HUDEP-2 (cell line): ENCODE data around the gene AGPAT3.

Experiments used
- DNase-seq, 76 experiments: peaks; one replicate each; lab custom pipeline; 2025; ENCODE audit not compliant: unreplicated experiment in 76 of 76; lab: John Stamatoyannopoulos, UW

Gene AGPAT3

GRCh38 chr21:43988016-43988415, 123.0 kb downstream of the AGPAT3 start:
- DNase-seq, result no peak

DNA sequence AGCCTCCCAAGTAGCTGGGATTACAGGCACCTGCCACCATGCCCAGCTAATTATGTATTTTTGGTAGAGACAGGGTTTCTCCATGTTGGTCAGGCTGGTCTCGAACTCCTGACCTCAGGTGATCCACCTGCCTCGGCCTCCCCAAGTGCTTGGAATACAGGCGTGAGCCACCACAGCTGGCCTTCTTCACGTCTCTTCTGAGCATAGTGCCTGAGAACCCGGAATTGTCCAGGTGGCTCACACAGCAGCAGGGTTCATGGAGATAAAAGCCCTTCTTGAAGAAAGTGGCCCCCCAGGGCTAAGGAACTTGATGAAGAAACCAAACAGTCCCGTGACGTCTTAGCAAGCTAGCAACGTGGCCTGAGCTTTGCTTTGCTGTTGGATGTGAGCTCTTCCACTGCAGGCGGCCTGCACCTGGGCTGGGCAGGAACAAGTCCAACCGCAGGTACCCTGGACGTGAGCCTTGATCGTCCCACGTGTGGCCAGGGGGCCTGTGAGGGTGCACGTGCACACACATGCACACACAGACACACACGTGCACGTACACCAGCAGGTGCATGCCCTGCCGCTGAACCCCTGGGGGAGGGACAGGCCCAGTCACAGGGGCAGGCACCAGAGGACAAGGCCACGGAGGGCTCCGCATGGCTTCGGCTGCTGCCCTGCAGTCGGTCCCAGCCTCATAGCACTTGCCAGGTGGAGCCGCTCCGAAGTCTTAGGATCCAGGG, 123.6 kb downstream of the AGPAT3 start:
- no peak for DNase-seq

DNA sequence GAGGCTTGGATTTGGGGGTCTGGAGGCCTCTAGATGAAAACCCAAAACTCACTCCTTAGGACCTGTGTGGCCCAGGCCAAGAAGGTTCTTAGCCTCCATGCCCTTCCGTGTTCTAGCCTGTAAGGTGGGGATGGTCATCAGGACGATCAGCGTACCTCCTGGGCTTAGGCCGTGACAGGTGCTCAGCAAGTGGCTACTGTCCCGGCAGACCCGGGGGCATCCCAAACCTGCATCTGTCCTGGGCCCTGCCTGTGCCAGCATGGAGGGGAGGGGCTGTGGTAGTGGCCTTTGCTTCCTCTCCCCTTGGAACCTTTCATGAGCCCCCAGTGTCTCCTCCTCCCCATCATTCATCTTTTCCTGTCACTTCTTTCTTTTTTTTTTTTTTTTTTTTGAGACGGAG, 124.4 kb downstream of the AGPAT3 start:
- no peak for DNase-seq

GRCh38 chr21:43991447-43991991, 126.5 kb downstream of the AGPAT3 start:
- no peak for DNase-seq

DNA sequence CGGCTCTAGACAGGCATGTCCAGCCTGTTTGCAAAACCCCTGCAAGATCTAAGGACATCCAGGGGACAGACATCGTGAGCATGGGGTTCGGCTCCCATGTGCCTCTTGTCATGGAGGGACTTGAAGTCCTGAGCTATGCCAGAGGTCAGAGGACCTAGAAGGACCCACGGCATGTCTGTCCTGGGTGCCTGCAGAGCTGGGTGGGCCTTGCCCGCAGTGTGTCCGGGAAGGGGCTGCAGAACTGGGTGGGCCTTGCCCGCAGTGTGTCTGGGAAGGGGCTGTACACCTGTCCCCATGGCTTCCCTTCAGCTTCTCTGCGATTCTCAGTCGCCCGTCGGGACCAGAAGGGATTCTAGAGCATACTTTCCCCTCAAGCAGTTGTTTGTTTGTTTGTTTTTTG, 127.1 kb downstream of the AGPAT3 start:
- DNase-seq, result no peak

GRCh38 chr21:43993420-43993934, 128.5 kb downstream of the AGPAT3 start:
- DNase-seq, result no peak

DNA sequence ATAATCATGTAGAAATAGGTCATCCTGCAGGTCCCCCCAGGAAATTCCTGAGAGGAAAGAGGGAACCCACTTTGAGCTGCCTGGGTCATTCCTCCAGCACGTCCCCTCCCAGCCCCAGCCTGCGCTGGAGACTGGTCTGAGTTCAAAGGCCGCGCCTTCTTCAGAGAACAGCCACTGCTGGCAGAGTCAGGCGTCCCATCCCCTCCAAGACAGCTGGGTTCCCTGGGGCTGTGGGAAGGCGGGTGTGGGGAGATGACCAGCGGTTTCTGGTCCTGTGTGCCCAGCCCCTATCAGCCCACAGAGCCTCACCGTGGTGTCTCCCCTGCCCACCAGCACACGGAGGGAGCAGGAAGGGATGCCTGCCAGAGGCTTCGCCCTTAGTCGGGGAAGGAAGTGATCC, 129.1 kb downstream of the AGPAT3 start:
- DNase-seq, result no peak

DNA sequence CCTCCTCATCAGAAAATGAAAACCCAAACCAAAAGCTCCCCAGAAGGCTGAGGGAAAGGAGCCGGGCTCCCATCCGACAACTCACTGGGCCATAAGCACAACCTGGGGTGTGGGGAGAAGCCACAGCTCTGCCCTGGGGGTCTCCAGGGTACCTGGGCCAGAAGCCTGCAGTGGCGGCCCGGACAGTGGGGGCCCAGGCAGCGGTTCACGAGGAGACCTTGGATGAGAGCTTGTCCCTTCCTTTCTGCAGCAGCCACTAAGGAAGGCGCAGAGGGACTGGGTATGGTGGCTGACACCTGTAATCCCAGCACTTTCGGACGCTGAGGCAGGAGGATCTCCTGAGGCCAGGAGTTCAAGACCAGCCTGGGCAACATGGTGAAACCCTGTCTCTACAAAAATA, 129.6 kb downstream of the AGPAT3 start:
- no peak for DNase-seq

DNA sequence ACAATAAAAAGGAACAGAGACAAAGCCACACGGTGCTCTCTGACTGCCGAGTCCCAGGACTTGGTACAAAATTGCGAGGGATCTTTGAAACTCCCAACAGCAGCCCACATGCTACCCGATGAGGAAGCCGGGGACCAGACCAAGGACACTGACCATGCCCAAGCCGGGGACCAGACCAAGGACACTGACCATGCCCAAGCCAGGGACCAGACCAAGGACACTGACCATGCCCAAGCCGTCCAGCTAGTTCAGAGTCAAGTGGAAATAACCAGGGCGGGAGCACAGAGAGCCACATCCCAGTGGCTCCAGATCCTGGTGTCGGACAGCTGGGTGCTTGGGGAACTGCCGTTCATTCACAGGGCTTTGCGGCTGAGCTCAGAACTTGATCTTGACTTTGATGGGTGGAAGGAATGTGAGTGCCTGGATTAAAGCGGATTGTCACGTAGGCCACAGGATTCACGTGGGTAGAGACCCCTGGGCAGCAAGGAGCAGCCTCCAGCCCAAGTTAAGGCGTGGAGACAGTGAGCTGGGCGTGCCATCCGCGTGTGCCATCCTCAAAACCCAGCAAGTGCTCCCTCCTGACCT, 130.6 kb downstream of the AGPAT3 start:
- DNase-seq, result no peak

GRCh38 chr21:43997766-43998742, 133.0 kb downstream of the AGPAT3 start:
- no peak for DNase-seq

GRCh38 chr21:44000360-44000759, 135.3 kb downstream of the AGPAT3 start:
- no peak for DNase-seq

DNA sequence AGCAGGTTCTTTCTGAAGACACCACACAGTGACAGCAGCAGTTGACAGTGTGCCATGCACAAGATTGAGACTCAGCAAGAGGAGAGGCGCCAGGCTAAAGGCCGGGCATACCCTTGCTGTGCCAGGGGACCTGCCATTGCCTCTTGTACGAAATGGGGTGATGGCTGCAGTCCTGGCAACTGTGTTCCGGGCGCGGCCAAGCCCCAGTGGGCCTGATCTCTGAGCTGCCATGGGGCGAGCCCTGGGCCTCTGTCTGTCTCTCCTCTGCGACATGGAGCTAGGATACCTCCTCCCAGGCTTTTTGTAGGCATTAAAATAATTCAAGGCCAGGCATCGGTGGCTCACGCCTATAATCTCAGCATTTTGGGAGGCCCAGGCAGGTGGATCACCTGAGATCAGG, 137.5 kb downstream of the AGPAT3 start:
- no peak for DNase-seq

DNA sequence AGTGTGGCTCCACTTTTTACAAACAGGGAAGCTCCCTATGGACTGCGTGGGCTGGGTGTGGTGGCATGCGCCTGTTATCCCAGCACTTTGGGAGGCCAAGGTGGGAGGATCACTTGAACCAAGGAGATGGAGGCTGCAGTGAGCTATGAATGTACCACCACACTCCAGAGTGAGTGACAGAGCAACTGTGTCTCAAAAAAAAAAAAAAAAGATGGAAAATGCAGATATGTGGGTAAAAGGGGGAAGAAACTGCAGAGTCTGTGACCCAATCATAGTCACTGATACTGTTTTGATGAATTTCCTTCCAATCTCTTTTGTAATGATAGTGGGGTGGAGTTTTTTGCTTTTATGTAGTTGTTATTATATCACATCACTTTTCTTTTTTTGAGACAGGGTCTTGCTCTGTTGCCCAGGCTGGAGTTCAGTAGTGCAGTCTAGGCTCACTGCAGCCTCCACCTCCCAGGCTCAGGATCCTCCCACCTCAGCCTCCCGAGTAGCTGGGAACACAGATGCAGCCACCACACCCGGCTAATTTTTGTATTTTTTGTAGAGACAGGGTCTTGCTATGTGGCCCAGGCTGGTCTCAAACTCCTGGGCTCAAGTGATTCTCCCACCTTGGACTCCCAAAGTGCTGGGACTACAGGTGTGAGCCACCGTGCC, 138.4 kb downstream of the AGPAT3 start:
- DNase-seq, result no peak

DNA sequence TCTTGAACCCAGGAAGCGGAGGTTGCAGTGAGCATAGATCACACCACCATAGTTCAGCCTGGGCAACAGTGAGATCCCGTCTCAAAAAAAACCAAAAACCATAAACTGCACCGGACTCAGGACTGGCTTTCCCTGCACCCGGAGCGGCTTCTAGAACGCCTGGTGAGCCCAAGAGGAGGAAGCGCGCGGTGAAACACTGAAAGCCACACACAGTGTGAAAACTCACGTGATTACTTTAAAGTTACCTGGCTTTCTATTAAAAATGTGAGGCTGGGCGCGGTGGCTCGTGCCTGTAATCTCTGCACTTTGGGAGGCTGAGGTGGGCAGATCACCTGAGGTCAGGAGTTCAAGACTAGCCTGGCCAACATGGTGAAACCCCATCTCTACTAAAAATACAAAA, 140.0 kb downstream of the AGPAT3 start:
- DNase-seq, result no peak

GRCh38 chr21:44005593-44005992, 140.6 kb downstream of the AGPAT3 start:
- DNase-seq, result no peak

DNA sequence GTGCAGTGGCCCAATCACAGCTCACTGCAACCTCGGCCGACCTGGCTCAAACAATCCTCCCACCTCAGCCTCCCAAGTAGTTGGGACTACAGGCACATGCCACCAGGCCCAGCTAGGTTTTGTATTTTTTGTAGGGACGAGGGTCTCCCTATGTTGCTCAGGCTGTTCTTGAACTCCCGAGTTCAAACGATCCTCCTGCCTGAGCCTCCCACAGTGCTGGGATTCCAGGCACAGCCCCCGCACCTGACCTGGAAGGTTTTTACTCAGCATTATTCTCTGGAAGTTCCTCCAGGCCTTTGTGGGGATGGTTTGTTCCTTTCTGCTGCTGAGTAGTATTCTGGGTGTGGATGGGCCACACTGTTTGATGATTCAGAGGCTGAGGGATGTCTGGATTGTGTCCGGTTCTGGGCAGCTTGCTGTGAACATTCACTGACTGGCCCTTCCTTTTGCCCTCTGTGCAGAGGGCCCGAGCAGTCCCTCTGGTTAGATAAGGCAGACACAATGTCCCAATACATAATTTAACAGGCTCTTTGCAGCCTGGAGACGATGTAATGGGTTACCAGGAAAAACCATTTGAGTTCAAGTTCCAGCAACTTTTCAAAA, 141.1 kb downstream of the AGPAT3 start:
- DNase-seq, result no peak

GRCh38 chr21:44006656-44007055, 141.6 kb downstream of the AGPAT3 start:
- DNase-seq, result no peak

DNA sequence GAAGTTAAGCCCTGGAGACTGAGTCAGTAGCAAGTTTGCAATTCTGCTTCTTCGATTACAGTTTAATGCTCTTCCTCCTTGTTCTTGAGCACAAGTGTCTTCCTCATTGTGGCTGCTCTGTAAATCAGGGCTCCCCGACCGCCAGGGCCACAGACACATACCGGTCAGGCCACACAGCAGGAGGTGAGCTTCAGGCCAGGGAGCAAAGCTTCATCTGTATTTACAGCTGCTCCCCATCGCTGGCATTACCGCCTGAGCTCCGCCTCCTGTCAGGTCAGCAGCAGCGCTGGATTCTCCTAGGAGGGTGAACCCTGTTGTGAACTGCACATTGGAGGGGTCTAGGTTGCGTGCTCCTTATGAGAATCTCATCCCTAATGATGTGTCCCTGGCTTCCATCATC, 145.4 kb downstream of the AGPAT3 start:
- DNase-seq, result no peak

GRCh38 chr21:44011123-44011522, 146.1 kb downstream of the AGPAT3 start:
- no peak for DNase-seq
